Neural progenitor cell (in vitro differentiated cells): ENCODE data around the gene KLRK1.

Experiments used
- CTCF ChIP-seq: fragments of 200-600 bp; sonication (generic); IDR thresholded peaks from 2 replicates; pipeline ENCODE4 v1.5.1; 2017; ENCODE audit warnings: antibody characterized with exemption, mild to moderate bottlenecking
- EZH2 ChIP-seq: fragments of 200-600 bp; sonication (generic); IDR thresholded peaks from 2 replicates; pipeline ENCODE4 v1.6.1; 2017; ENCODE audit warnings: antibody characterized with exemption, mild to moderate bottlenecking, moderate library complexity

- TF ChIP-seq CTCF (no peak), EZH2 (no peak)
Observed at GRCh38 chr12:10409392-10409791, 19.6 kb upstream of the KLRK1 start, which contains the start of gene KLRC4.
